ENCODE measurements around the gene CDYL2. TPM values are rescaled to one million over a fixed set of nuclear protein-coding genes. Genes with fewer than 3 reads are reported as not detected.

The CDYL2 gene
- total RNA-seq, 1 experiment from 2014 or later: 7.6 TPM

DNA sequence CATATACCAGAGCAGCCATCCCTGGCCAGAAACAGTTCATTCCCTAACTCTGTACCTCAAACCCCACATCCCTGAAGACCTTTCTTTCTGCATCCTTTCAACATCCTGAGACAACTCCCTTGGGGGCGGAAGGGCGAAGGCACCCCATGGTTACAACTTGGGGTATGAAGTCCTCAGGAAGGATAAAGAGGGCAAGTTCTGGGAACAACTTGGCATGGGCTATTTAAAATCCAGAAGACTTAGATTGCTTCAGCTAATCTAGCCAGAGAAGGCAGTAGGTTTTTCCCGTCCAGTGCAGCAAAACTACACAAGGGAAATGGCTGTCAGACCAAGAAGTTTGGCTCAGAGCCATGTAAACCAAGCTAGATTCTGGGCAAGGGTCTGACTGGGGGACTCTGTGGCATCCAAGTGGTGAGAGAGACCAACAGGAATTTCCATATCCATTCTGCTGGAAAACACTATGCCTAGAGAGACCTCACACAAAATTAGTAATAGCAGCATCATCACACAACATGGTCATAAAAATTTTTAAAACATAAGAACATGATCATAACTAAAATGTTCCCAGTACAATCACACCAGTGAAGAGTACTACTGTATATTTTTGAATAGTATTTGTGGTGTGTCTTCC lies 113.2 kb downstream of the CDYL2 start:
- Histone ChIP-seq H3K9me3 (ENCODE audit: low read length) (no peaks in the 10 kb centered on the region), H2AFZ (ENCODE audit: low read length) (no peak overlapping the region), H3K4me1 (ENCODE audit: insufficient read depth, low read length) (peaks cover 12% of the 10 kb centered on the region), H3K27ac (ENCODE audit: low read length) (no peak overlapping the region; the same call in 1 of the 2 replicates), H3F3A (ENCODE audit: low read length, unreplicated experiment) (no peaks in the 10 kb centered on the region), H3K27me3 (ENCODE audit: low read length) (no peaks in the 10 kb centered on the region), H4K20me1 (ENCODE audit: low read length) (no peaks in the 10 kb centered on the region), H3K79me2 (ENCODE audit: low read length) (peaks cover 16% of the 10 kb centered on the region), H3K4me2 (ENCODE audit: low read length) (peak overlapping the region; percentile 23), H3K9ac (ENCODE audit: low read length) (no peak overlapping the region), H3K9me2 (replicated peaks; ENCODE audit: low read length) (no peaks in the 10 kb centered on the region), H3K4me3 (ENCODE audit: low read length) (no peak overlapping the region), H3K36me3 (ENCODE audit: low read depth, low read length) (no peaks in the 10 kb centered on the region)
- DNase-seq (peak; percentile 48), ATAC-seq (no peak)
- POLR2A ChIA-PET (ENCODE audit: unreplicated experiment): no interaction called here
- TF ChIP-seq CTCF (conservative IDR thresholded peaks at IDR 0.05; ENCODE audit: low read depth, low read length) (no peak), EZH2phosphoT487 (IDR thresholded peaks at IDR 0.05; ENCODE audit: borderline replicate concordance, low read length) (no peak), EZH2 (IDR thresholded peaks at IDR 0.05; ENCODE audit: low read length, unreplicated experiment) (no peak)
- no TSS peak for BruUV-seq (replicated peaks)
- CTCF ChIA-PET: no interaction called here
- intact Hi-C loops (cut with micrococcal nuclease): no loop called here

DNA sequence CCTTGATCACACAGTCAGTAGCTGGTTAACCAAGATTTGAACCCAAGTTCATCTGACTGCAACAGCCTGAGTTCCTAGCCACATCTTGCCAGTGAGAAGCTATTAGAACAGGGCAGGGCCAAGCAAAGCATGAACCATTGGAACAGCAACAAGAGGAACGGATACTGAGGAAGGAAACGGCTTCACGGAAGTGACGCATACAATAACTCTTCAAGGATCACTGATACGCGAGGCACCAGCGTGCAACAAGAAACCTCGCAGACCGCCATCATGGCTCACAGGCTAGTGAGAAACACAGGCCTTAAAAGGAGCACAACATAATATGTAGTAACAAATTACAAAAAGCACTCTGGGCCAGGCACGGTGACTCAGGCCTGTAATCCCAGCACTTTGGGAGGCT lies 114.9 kb downstream of the CDYL2 start:
- no peak overlapping the region for H2AFZ ChIP-seq (ENCODE audit: low read length)
- no peak overlapping the region for H3K4me3 ChIP-seq (ENCODE audit: low read length)
- H3K27me3 ChIP-seq (ENCODE audit: low read length): no peaks in the 10 kb centered on the region
- no peaks in the 10 kb centered on the region for H4K20me1 ChIP-seq (ENCODE audit: low read length)
- H3K4me1 ChIP-seq (ENCODE audit: insufficient read depth, low read length): peaks cover 12% of the 10 kb centered on the region
- H3K9me3 ChIP-seq (ENCODE audit: low read length): no peaks in the 10 kb centered on the region
- H3K27ac ChIP-seq (ENCODE audit: low read length): no peak overlapping the region
- no peak for TF ChIP-seq CTCF (conservative IDR thresholded peaks at IDR 0.05; ENCODE audit: low read depth, low read length)
- TF ChIP-seq EZH2 (IDR thresholded peaks at IDR 0.05; ENCODE audit: low read length, unreplicated experiment): no peak
- no peak for TF ChIP-seq EZH2phosphoT487 (IDR thresholded peaks at IDR 0.05; ENCODE audit: borderline replicate concordance, low read length)
- ATAC-seq (no peak), DNase-seq (no peak)
- intact Hi-C loops (cut with micrococcal nuclease): no loop called here
- H3K36me3 ChIP-seq (ENCODE audit: low read depth, low read length): no peaks in the 10 kb centered on the region
- H3K79me2 ChIP-seq (ENCODE audit: low read length): 0 out of 2 replicates have a peak, but pooled peaks cover 6% of the 10 kb centered on the region
- H3K9me2 ChIP-seq (replicated peaks; ENCODE audit: low read length): no peaks in the 10 kb centered on the region
- ChIA-PET CTCF (no interaction called here), POLR2A (ENCODE audit: unreplicated experiment) (no interaction called here)
- no peaks in the 10 kb centered on the region for H3F3A ChIP-seq (ENCODE audit: low read length, unreplicated experiment)
- no TSS peak for BruUV-seq (replicated peaks)
- H3K4me2 ChIP-seq (ENCODE audit: low read length): no peak overlapping the region
- H3K9ac ChIP-seq (ENCODE audit: low read length): no peak overlapping the region

GRCh38 chr16:80687606-80688005 lies 116.8 kb downstream of the CDYL2 start:
- ChIA-PET POLR2A (ENCODE audit: unreplicated experiment) (no interaction called here), CTCF (no interaction called here)
- intact Hi-C loops (cut with micrococcal nuclease): no loop called here
- H2AFZ ChIP-seq (ENCODE audit: low read length): no peak overlapping the region
- H3K9me3 ChIP-seq (ENCODE audit: low read length): no peaks in the 10 kb centered on the region
- no peak overlapping the region for H3K4me2 ChIP-seq (ENCODE audit: low read length)
- H3K9me2 ChIP-seq (replicated peaks; ENCODE audit: low read length): no peaks in the 10 kb centered on the region
- DNase-seq (no peak), ATAC-seq (no peak)
- H3K27me3 ChIP-seq (ENCODE audit: low read length): no peaks in the 10 kb centered on the region
- BruUV-seq (replicated peaks): no TSS peak
- no peak overlapping the region for H3K9ac ChIP-seq (ENCODE audit: low read length)
- no peak overlapping the region for H3K27ac ChIP-seq (ENCODE audit: low read length)
- 0 out of 2 replicates have a peak, but pooled peaks cover 6% of the 10 kb centered on the region for H3K79me2 ChIP-seq (ENCODE audit: low read length)
- H3K4me1 ChIP-seq (ENCODE audit: insufficient read depth, low read length): peaks cover 12% of the 10 kb centered on the region
- no peak for TF ChIP-seq CTCF (conservative IDR thresholded peaks at IDR 0.05; ENCODE audit: low read depth, low read length)
- no peak for TF ChIP-seq EZH2 (IDR thresholded peaks at IDR 0.05; ENCODE audit: low read length, unreplicated experiment)
- TF ChIP-seq EZH2phosphoT487 (IDR thresholded peaks at IDR 0.05; ENCODE audit: borderline replicate concordance, low read length): no peak
- no peaks in the 10 kb centered on the region for H3F3A ChIP-seq (ENCODE audit: low read length, unreplicated experiment)
- no peaks in the 10 kb centered on the region for H3K36me3 ChIP-seq (ENCODE audit: low read depth, low read length)
- H4K20me1 ChIP-seq (ENCODE audit: low read length): no peaks in the 10 kb centered on the region
- no peak overlapping the region for H3K4me3 ChIP-seq (ENCODE audit: low read length)
